H1 (cell line): Measurements from ENCODE around the gene MMS22L. TPM values are rescaled to one million over a fixed set of nuclear protein-coding genes. Genes with fewer than 3 reads are reported as not detected.

Source experiments
- CTCF ChIA-PET: fragments of 300-600 bp; sonication (Branson Sonifier 250); formaldehyde crosslinking; loops from one replicate; lab custom pipeline; 2021; ENCODE audit not compliant: partially characterized antibody; lab: Charles Lee
- POLR2A ChIA-PET: fragments of 300-600 bp; sonication (Branson Sonifier 250); formaldehyde crosslinking; loops from one replicate; lab custom pipeline; 2021; ENCODE audit warnings: inconsistent platforms; ENCODE audit not compliant: partially characterized antibody; lab: Charles Lee
- DNase-seq, 2 experiments: peaks; one replicate each; pipeline versions ENCODE4 v3.0.0 to v3.0.0-alpha.2; 2010 to 2022; ENCODE audit warnings: low spot score in 2 of 2, low read depth in 1 of 2, mixed read lengths in 1 of 2
- FAIRE-seq: peaks from 2 replicates; lab custom pipeline; 2011; peaks lifted over from hg19 to GRCh38; lab: Jason Lieb, UNC
- H2AFZ ChIP-seq: 2 replicates; pipeline ENCODE4 v1.8.1; 2012; ENCODE audit warnings: low read length, inconsistent platforms
- H2AK5ac ChIP-seq: 2 replicates; pipeline ENCODE4 v1.6.1; 2013; ENCODE audit warnings: low read depth, low read length
- H2BK120ac ChIP-seq: replicated peaks from 2 replicates; pipeline ENCODE3; 2013; ENCODE audit warnings: low read depth, low read length, inconsistent platforms
- H2BK12ac ChIP-seq: 2 replicates; pipeline ENCODE4 v1.6.1; 2013; ENCODE audit warnings: low read depth, low read length
- H2BK15ac ChIP-seq: 2 replicates; pipeline ENCODE4 v1.6.1; 2013; ENCODE audit warnings: low read length
- H2BK20ac ChIP-seq: 2 replicates; pipeline ENCODE4 v1.6.1; 2013; ENCODE audit warnings: low read length
- H2BK5ac ChIP-seq: 2 replicates; pipeline ENCODE4 v1.6.1; 2013; ENCODE audit warnings: low read depth, low read length
- H3K14ac ChIP-seq: 2 replicates; pipeline ENCODE4 v1.6.1; 2013; ENCODE audit warnings: inconsistent platforms; ENCODE audit not compliant: insufficient read length
- H3K18ac ChIP-seq: 2 replicates; pipeline ENCODE4 v1.6.1; 2013; ENCODE audit warnings: low read length; ENCODE audit errors: extremely low read depth
- H3K23ac ChIP-seq: 2 replicates; pipeline ENCODE4 v1.6.1; 2013; ENCODE audit warnings: inconsistent platforms; ENCODE audit not compliant: insufficient read length
- H3K23me2 ChIP-seq: 2 replicates; pipeline ENCODE4 v1.6.1; 2013; ENCODE audit warnings: low read depth, low read length
- H3K27ac ChIP-seq: 2 replicates; pipeline ENCODE4 v1.6.1; 2011; ENCODE audit warnings: low read depth, low read length, inconsistent platforms
- H3K27me3 ChIP-seq, 4 experiments: replicated peaks in 1 of 4; 1 replicate in 1 of 4; 2 replicates in 3 of 4; pipeline versions ENCODE4 v1.6.1 to v1.8.1; 2011 to 2013; ENCODE audit warnings: low read length in 3 of 4, mild to moderate bottlenecking in 3 of 4, inconsistent platforms in 2 of 4, mixed read lengths in 2 of 4, moderate library complexity in 1 of 4; ENCODE audit not compliant: control insufficient read depth in 3 of 4, insufficient read depth in 3 of 4; ENCODE audit errors: extremely low read depth in 1 of 4
- H3K36me3 ChIP-seq, 4 experiments: 2 replicates each; pipeline versions ENCODE4 v1.6.1 to v1.8.1; 2011 to 2013; ENCODE audit warnings: mild to moderate bottlenecking in 4 of 4, low read length in 3 of 4, moderate library complexity in 2 of 4, control low read depth in 1 of 4, inconsistent platforms in 1 of 4; ENCODE audit not compliant: insufficient read depth in 4 of 4, control insufficient read depth in 2 of 4
- H3K4ac ChIP-seq: replicated peaks from 2 replicates; pipeline ENCODE3; 2013; ENCODE audit warnings: low read length, low read depth, mixed read lengths, inconsistent platforms; ENCODE audit not compliant: insufficient read length
- H3K4me1 ChIP-seq, 4 experiments: replicated peaks in 1 of 4; 1 replicate in 1 of 4; 2 replicates in 3 of 4; pipeline versions ENCODE4 v1.6.1 to v1.8.1; 2011 to 2013; ENCODE audit warnings: low read length in 3 of 4, inconsistent platforms in 2 of 4, mixed read lengths in 1 of 4; ENCODE audit not compliant: insufficient read depth in 4 of 4, control insufficient read depth in 3 of 4
- H3K4me2 ChIP-seq, 2 experiments: 2 replicates each; pipeline versions ENCODE4 v1.6.1 to v1.8.1; 2011 to 2013; ENCODE audit warnings: low read depth in 2 of 2, low read length in 2 of 2, control low read depth in 1 of 2, inconsistent platforms in 1 of 2, mild to moderate bottlenecking in 1 of 2; ENCODE audit not compliant: insufficient read depth in 1 of 2
- H3K4me3 ChIP-seq, 4 experiments: fragments of 200-600, 300-600 bp in 1 of 4; sonication (generic), shearing (Covaris generic), sonication (Bioruptor Twin) in 1 of 4; 2 replicates each; pipeline versions ENCODE4 v1.5.1 to v1.8.1; 2011 to 2016; ENCODE audit warnings: low read length in 4 of 4, low read depth in 3 of 4, control low read depth in 2 of 4, inconsistent platforms in 2 of 4, mild to moderate bottlenecking in 2 of 4, mixed read lengths in 1 of 4, moderate library complexity in 1 of 4; ENCODE audit not compliant: insufficient read depth in 2 of 4; ENCODE audit errors: extremely low read depth in 1 of 4
- H3K56ac ChIP-seq: replicated peaks from 2 replicates; pipeline ENCODE3; 2013; ENCODE audit warnings: low read depth, mild to moderate bottlenecking, mixed read lengths, low read length, inconsistent platforms; ENCODE audit not compliant: insufficient read length
- H3K79me1 ChIP-seq: 2 replicates; pipeline ENCODE4 v1.6.1; 2013; ENCODE audit warnings: low read depth, low read length, control low read depth
- H3K79me2 ChIP-seq, 2 experiments: 2 replicates each; pipeline versions ENCODE4 v1.6.1 to v1.8.1; 2012 to 2013; ENCODE audit warnings: low read length in 2 of 2, mild to moderate bottlenecking in 2 of 2, inconsistent platforms in 1 of 2; ENCODE audit not compliant: insufficient read depth in 2 of 2, control insufficient read depth in 1 of 2
- H3K9ac ChIP-seq, 4 experiments: replicated peaks in 1 of 4; 1 replicate in 1 of 4; 2 replicates in 3 of 4; pipeline versions ENCODE4 v1.6.1 to v1.8.1; 2011 to 2013; ENCODE audit warnings: low read depth in 3 of 4, low read length in 3 of 4, control low read depth in 2 of 4, mild to moderate bottlenecking in 2 of 4, moderate library complexity in 2 of 4, inconsistent platforms in 1 of 4; ENCODE audit errors: extremely low read depth in 1 of 4
- H3K9me3 ChIP-seq, 2 experiments: 2 replicates each; pipeline versions ENCODE4 v1.6.1 to v1.8.1; 2012 to 2013; ENCODE audit warnings: mild to moderate bottlenecking in 2 of 2, moderate library complexity in 2 of 2, control low read depth in 1 of 2, inconsistent platforms in 1 of 2, low read depth in 1 of 2, low read length in 1 of 2, mixed read lengths in 1 of 2; ENCODE audit not compliant: insufficient read depth in 2 of 2
- H4K20me1 ChIP-seq, 2 experiments: replicated peaks in 1 of 2; 2 replicates each; pipeline versions ENCODE3 to v1.8.1; 2011 to 2013; ENCODE audit warnings: inconsistent platforms in 2 of 2, low read length in 2 of 2, mild to moderate bottlenecking in 1 of 2; ENCODE audit not compliant: insufficient read depth in 2 of 2, control insufficient read depth in 1 of 2
- H4K5ac ChIP-seq: 2 replicates; pipeline ENCODE4 v1.6.1; 2013; ENCODE audit warnings: low read length, low read depth, mixed read lengths, inconsistent platforms; ENCODE audit not compliant: insufficient read length
- H4K8ac ChIP-seq: 2 replicates; pipeline ENCODE4 v1.8.0; 2013; ENCODE audit warnings: mild to moderate bottlenecking, moderate library complexity, low read length, inconsistent platforms; ENCODE audit not compliant: insufficient read depth; ENCODE audit errors: extremely low read depth
- H4K91ac ChIP-seq: replicated peaks from 2 replicates; pipeline ENCODE3; 2013; ENCODE audit warnings: low read length, mixed read lengths, inconsistent platforms; ENCODE audit not compliant: insufficient read length
- CHD1 ChIP-seq: IDR thresholded peaks from 2 replicates; pipeline ENCODE4 v1.6.1; 2012; ENCODE audit warnings: low read depth, low read length, improper control_type of control experiment
- KDM4A ChIP-seq: IDR thresholded peaks from one replicate; pipeline ENCODE4 v1.7.1; 2012; ENCODE audit warnings: low read depth, mild to moderate bottlenecking, moderate library complexity, low read length, inconsistent platforms; ENCODE audit not compliant: severe bottlenecking
- POLR2AphosphoS5 ChIP-seq: IDR thresholded peaks from 2 replicates; pipeline ENCODE4 v1.6.1; 2011; ENCODE audit warnings: low read depth, low read length
- RAD21 ChIP-seq, 2 experiments: IDR thresholded peaks in 1 of 2; conservative IDR thresholded peaks in 1 of 2; 2 replicates each; pipeline ENCODE4 v1.6.1; 2011; ENCODE audit warnings: low read depth in 2 of 2, low read length in 2 of 2, improper control_type of control experiment in 1 of 2, inconsistent platforms in 1 of 2, mild to moderate bottlenecking in 1 of 2, moderate library complexity in 1 of 2
- RBBP5 ChIP-seq: IDR thresholded peaks from 2 replicates; pipeline ENCODE4 v1.7.1; 2012; ENCODE audit warnings: low read depth, mild to moderate bottlenecking, inconsistent platforms, low read length, moderate library complexity, borderline replicate concordance
- RFX5 ChIP-seq: IDR thresholded peaks from 2 replicates; pipeline ENCODE4 v1.6.1; 2011; ENCODE audit warnings: low read depth, low read length, improper control_type of control experiment, borderline replicate concordance
- SIN3A ChIP-seq, 2 experiments: IDR thresholded peaks in 1 of 2; conservative IDR thresholded peaks in 1 of 2; 2 replicates each; pipeline ENCODE4 v1.6.1; 2011 to 2012; ENCODE audit warnings: low read length in 2 of 2, improper control_type of control experiment in 1 of 2, low read depth in 1 of 2, mild to moderate bottlenecking in 1 of 2
- SRF ChIP-seq: IDR thresholded peaks from 2 replicates; pipeline ENCODE4 v1.6.1; 2011; ENCODE audit warnings: mild to moderate bottlenecking, low read depth, low read length, moderate library complexity
- TAF7 ChIP-seq: optimal IDR thresholded peaks from 2 replicates; pipeline ENCODE3; 2011; ENCODE audit warnings: low read depth, mild to moderate bottlenecking, inconsistent platforms, low read length, moderate library complexity, borderline replicate concordance
- TBP ChIP-seq: IDR thresholded peaks from 2 replicates; pipeline ENCODE4 v1.6.1; 2011; ENCODE audit warnings: low read depth, low read length, improper control_type of control experiment
- TCF12 ChIP-seq: IDR thresholded peaks from 2 replicates; pipeline ENCODE4 v1.6.1; 2011; ENCODE audit warnings: low read depth, mild to moderate bottlenecking, low read length
- TEAD4 ChIP-seq: IDR thresholded peaks from 2 replicates; pipeline ENCODE4 v1.6.1; 2012; ENCODE audit warnings: low read depth, low read length, inconsistent platforms, mixed read lengths
- WGBS, 2 experiments: shearing (Covaris generic) in 1 of 2; methylation state at CpG; one replicate each; pipeline versions ENCODE4 v1.1.6 to v1.1.7; 2013 to 2015; ENCODE audit warnings: low lambda C conversion rate in 2 of 2, mixed read lengths in 2 of 2, inconsistent platforms in 1 of 2, low coverage in 1 of 2, missing lambda C conversion rate in 1 of 2; ENCODE audit not compliant: insufficient replicate concordance in 2 of 2, insufficient coverage in 1 of 2, insufficient read length in 1 of 2; ENCODE audit errors: extremely low coverage in 1 of 2, missing lambda C conversion rate in 1 of 2; 5-methylcytosine and 5-hydroxymethylcytosine counted together
- polyA plus RNA-seq, 7 experiments: library from polyadenylated mRNA; depleted of rRNA in 3 of 7; stranded (reverse) in 5 of 7; unstranded in 2 of 7; fragments of >200 nt in 5 of 7; fragments of 200-250 nt in 2 of 7; gene quantifications; 1 replicate in 5 of 7; 2 replicates in 1 of 7; 4 replicates in 1 of 7; pipeline versions ENCODE4 v1.2.1 to v1.2.3, GENCODE V29; 2011 to 2013; ENCODE audit warnings: missing spikeins in 2 of 7, mixed read lengths in 2 of 7
- total RNA-seq: library from RNA; stranded (reverse); fragmentation: NEBNext Ultra II Directional; extraction: Animal tissue kit (Norgen Biotek cat#: 25700); gene quantifications from 2 replicates; pipeline ENCODE4 v1.2.1, GENCODE V29; 2021
- TF ChIP-seq, protein P1 (sequence below): IDR thresholded peaks from 2 replicates; pipeline ENCODE4 v1.6.1; 2012; ENCODE audit warnings: inconsistent platforms

The MMS22L gene
- total and polyA plus RNA-seq, 2 of the 8 experiments (the other 6 are each of a cell fraction or from before 2014, with no cell fraction given) = 11.1 to 32.6 TPM

- H3K79me1 ChIP-seq = no peaks in the 10 kb centered on the region
- H3K18ac ChIP-seq = no peak overlapping the region
- H2BK20ac ChIP-seq = no peak overlapping the region
- no peak overlapping the region for H3K4me2 ChIP-seq
- no peak overlapping the region for H3K14ac ChIP-seq
- H3K4me1 ChIP-seq = no peaks in the 10 kb centered on the region
- no peak overlapping the region for H3K23ac ChIP-seq
- H2BK12ac ChIP-seq = no peak overlapping the region
- no peak overlapping the region for H2AK5ac ChIP-seq
- no peaks in the 10 kb centered on the region for H3K27me3 ChIP-seq
- H3K9ac ChIP-seq = no peak overlapping the region
- H3K9me3 ChIP-seq = no peaks in the 10 kb centered on the region
- no peak overlapping the region for H2BK5ac ChIP-seq
- no peak overlapping the region for H4K91ac ChIP-seq
- peaks cover 0 to 2% of the 10 kb centered on the region in 2 experiments for H4K20me1 ChIP-seq
- no peaks in the 10 kb centered on the region for H3K23me2 ChIP-seq
- no peak overlapping the region for H3K27ac ChIP-seq
- peaks cover 0 to 52% (median 8%) of the 10 kb centered on the region in 4 experiments; a peak in 6 of 8 replicates for H3K36me3 ChIP-seq
- H2BK15ac ChIP-seq = no peak overlapping the region
- H3K79me2 ChIP-seq = no peaks in the 10 kb centered on the region
- H3K4me3 ChIP-seq = no peak overlapping the region
- H2AFZ ChIP-seq = no peak overlapping the region
- no peak overlapping the region for H3K56ac ChIP-seq
- H3K4ac ChIP-seq = no peak overlapping the region
- CTCF ChIA-PET = interaction anchor here (1.3 kb wide), 1 partner anchor 15 kb away, joined by 3 read pairs; no protein-coding TSS in a partner anchor
- no peak overlapping the region for H2BK120ac ChIP-seq
- no peak for DNase-seq
- no peak overlapping the region for H4K8ac ChIP-seq
- WGBS, 2 experiments = 85% methylated on average over 3 of the region's 3 CpGs; no CpG with 5 or more reads in 1 of the 2 experiments
- FAIRE-seq = no peak
- no peak overlapping the region for H4K5ac ChIP-seq
- POLR2A ChIA-PET = no interaction called here
- no peak for TF ChIP-seq TEAD4
- TF ChIP-seq RAD21 (IDR thresholded peaks at IDR 0.05 in 1 of 2, conservative IDR thresholded peaks at IDR 0.05 in 1 of 2; ENCODE audit: low read depth in 2 of 2, low read length in 2 of 2) = no peak
- no peak for TF ChIP-seq RFX5
- no peak for TF ChIP-seq SIN3A (conservative IDR thresholded peaks at IDR 0.05 in 1 of 2, IDR thresholded peaks at IDR 0.05 in 1 of 2; ENCODE audit: low read depth in 1 of 2, low read length in 2 of 2)
- no peak for TF ChIP-seq TAF7
- TF ChIP-seq, protein P1, sequence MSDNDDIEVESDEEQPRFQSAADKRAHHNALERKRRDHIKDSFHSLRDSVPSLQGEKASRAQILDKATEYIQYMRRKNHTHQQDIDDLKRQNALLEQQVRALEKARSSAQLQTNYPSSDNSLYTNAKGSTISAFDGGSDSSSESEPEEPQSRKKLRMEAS = no peak
- no peak for TF ChIP-seq SRF
- no peak for TF ChIP-seq CHD1
- TF ChIP-seq POLR2AphosphoS5 = no peak
- TF ChIP-seq KDM4A = no peak
- no peak for TF ChIP-seq TBP
- no peak for TF ChIP-seq RBBP5
- TF ChIP-seq TCF12 = no peak
Observed at GRCh38 chr6:97150932-97151331, 132.1 kb downstream of the MMS22L start.
